DND-41 (cell line): ENCODE results near the gene TBC1D14.
A peak's percentile ranks its signal among the peaks of the same experiment; 100 is the strongest.

Source experiments
- ATAC-seq: fragments of 200-7000 bp; cut with Tn5 transposase; 3 replicates; pipeline ENCODE4 v1.9.1; 2021; ENCODE audit warnings: low read depth; ENCODE audit not compliant: insufficient read depth
- DNase-seq: peaks from one replicate; pipeline ENCODE4 v3.0.0-alpha.2; 2020
- H2AFZ ChIP-seq: 2 replicates; pipeline ENCODE4 v1.6.0; 2012; ENCODE audit warnings: low read depth, low read length
- H3K27ac ChIP-seq: 2 replicates; pipeline ENCODE4 v1.5.1; 2012; ENCODE audit warnings: low read length, inconsistent platforms
- H3K27me3 ChIP-seq: fragments of 200-600 bp; sonication (generic); 2 replicates; pipeline ENCODE4 v1.6.0; 2012; ENCODE audit warnings: low read length, mild to moderate bottlenecking, inconsistent platforms; ENCODE audit not compliant: insufficient read depth, poor library complexity
- H3K36me3 ChIP-seq: 2 replicates; pipeline ENCODE4 v1.5.1; 2012; ENCODE audit warnings: low read length, inconsistent platforms; ENCODE audit not compliant: insufficient read depth
- H3K4me1 ChIP-seq: 2 replicates; pipeline ENCODE4 v1.5.1; 2012; ENCODE audit warnings: mild to moderate bottlenecking, low read length; ENCODE audit not compliant: insufficient read depth
- H3K4me2 ChIP-seq: 2 replicates; pipeline ENCODE4 v1.6.0; 2012; ENCODE audit warnings: mild to moderate bottlenecking, moderate library complexity, low read length, inconsistent platforms; ENCODE audit not compliant: insufficient read depth
- H3K4me3 ChIP-seq, 2 experiments: fragments of 200-600 bp in 1 of 2; shearing (Covaris generic) in 1 of 2; 2 replicates each; pipeline ENCODE4 v1.5.1; 2012 to 2016; ENCODE audit warnings: inconsistent platforms in 2 of 2, low read length in 2 of 2, mild to moderate bottlenecking in 2 of 2, low read depth in 1 of 2, moderate library complexity in 1 of 2
- H3K79me2 ChIP-seq: 2 replicates; pipeline ENCODE4 v1.6.0; 2012; ENCODE audit warnings: low read length, inconsistent platforms; ENCODE audit not compliant: insufficient read depth
- H3K9ac ChIP-seq: 2 replicates; pipeline ENCODE4 v1.6.0; 2012; ENCODE audit warnings: low read depth, mild to moderate bottlenecking, inconsistent platforms, low read length, moderate library complexity
- H3K9me3 ChIP-seq: 2 replicates; pipeline ENCODE4 v1.5.1; 2012; ENCODE audit warnings: low read length, moderate library complexity, mild to moderate bottlenecking, inconsistent platforms; ENCODE audit not compliant: insufficient read depth, severe bottlenecking
- H4K20me1 ChIP-seq: 2 replicates; pipeline ENCODE4 v1.6.0; 2012; ENCODE audit warnings: low read length; ENCODE audit not compliant: insufficient read depth
- EZH2 ChIP-seq: IDR thresholded peaks from 3 replicates; pipeline ENCODE4 v1.6.1; 2012; ENCODE audit warnings: borderline replicate concordance, low read depth, mild to moderate bottlenecking, moderate library complexity, low read length, inconsistent platforms; ENCODE audit not compliant: severe bottlenecking
- TF ChIP-seq, protein P1 (sequence below): IDR thresholded peaks from 2 replicates; pipeline ENCODE4 v1.5.1; 2012; ENCODE audit warnings: borderline replicate concordance, low read length, moderate library complexity, mild to moderate bottlenecking; ENCODE audit not compliant: poor library complexity, severe bottlenecking; ENCODE audit errors: extremely low read depth

TBC1D14 gene

GRCh38 chr4:7041801-7042502 is 132.3 kb downstream of the TBC1D14 start:
- Histone ChIP-seq H3K4me2 (peak overlapping the region; percentile 100), H2AFZ (peak overlapping the region; percentile 91), H3K9me3 (no peaks in the 10 kb centered on the region), H3K9ac (peak overlapping the region; percentile 72), H3K4me3 (peak overlapping the region; percentile 39 to 100; a peak in 3 of 4 replicates), H3K36me3 (peaks cover 11% of the 10 kb centered on the region; the same call in 1 of the 2 replicates), H3K27me3 (peaks cover 3% of the 10 kb centered on the region), H4K20me1 (peaks cover 23% of the 10 kb centered on the region), H3K79me2 (peaks cover 35% of the 10 kb centered on the region), H3K4me1 (peaks cover 40% of the 10 kb centered on the region), H3K27ac (no peak overlapping the region)
- DNase-seq (no peak), ATAC-seq (no peak)
- TF ChIP-seq, protein P1, sequence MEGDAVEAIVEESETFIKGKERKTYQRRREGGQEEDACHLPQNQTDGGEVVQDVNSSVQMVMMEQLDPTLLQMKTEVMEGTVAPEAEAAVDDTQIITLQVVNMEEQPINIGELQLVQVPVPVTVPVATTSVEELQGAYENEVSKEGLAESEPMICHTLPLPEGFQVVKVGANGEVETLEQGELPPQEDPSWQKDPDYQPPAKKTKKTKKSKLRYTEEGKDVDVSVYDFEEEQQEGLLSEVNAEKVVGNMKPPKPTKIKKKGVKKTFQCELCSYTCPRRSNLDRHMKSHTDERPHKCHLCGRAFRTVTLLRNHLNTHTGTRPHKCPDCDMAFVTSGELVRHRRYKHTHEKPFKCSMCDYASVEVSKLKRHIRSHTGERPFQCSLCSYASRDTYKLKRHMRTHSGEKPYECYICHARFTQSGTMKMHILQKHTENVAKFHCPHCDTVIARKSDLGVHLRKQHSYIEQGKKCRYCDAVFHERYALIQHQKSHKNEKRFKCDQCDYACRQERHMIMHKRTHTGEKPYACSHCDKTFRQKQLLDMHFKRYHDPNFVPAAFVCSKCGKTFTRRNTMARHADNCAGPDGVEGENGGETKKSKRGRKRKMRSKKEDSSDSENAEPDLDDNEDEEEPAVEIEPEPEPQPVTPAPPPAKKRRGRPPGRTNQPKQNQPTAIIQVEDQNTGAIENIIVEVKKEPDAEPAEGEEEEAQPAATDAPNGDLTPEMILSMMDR: no peak
- TF ChIP-seq EZH2: no peak

DNA sequence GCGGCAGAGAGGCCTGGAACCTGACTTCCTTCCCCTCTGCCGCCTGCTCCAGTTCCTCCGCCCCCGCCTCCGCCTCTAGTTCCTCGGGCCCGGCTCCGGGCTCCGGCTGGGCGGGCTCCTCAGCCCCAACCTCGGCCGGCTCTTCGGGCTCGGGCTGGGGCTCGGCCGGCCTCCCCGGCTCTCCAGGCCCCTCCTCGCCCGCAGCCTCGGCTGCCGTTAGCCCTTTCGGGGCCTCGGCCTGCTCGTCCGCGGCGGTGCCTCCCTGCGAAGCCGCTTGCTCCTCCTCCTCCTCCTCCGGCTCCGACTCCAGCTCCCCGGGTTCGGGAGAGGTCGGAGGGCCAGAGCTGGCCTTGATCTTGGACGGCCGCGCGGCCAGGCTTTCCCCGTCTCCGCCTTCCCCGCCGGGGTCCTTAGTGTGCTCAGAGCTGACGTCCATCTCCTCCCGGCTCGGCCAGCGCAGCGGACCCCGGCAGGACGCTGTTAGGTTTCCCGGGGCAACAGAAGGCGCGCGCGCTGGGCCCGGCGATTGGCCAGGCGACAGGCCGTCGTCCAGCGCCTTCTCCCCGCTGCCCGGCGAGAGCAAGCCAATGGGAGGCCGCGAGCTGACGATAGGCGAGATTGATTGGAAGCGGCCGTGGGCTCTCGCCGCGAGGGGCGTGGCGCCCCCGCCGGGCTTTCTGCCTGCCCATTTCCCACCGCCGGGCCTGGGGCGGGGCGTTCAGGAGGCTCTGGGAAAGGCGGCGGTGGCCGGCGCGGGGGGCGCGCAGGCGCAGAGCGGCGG is 133.1 kb downstream of the TBC1D14 start:
- peak overlapping the region; percentile 39 to 100; a peak in 3 of 4 replicates for H3K4me3 ChIP-seq
- H4K20me1 ChIP-seq: peaks cover 30% of the 10 kb centered on the region
- H3K9ac ChIP-seq: peak overlapping the region; percentile 72
- peaks cover 3% of the 10 kb centered on the region for H3K27me3 ChIP-seq
- ATAC-seq: peak; percentile 88
- TF ChIP-seq, protein P1: peak; percentile 60
- no peak for TF ChIP-seq EZH2
- peak overlapping the region; percentile 100 for H3K4me2 ChIP-seq
- peak overlapping the region; percentile 91 for H2AFZ ChIP-seq
- H3K79me2 ChIP-seq: peaks cover 43% of the 10 kb centered on the region
- peaks cover 40% of the 10 kb centered on the region for H3K4me1 ChIP-seq
- peaks cover 11% of the 10 kb centered on the region; the same call in 1 of the 2 replicates for H3K36me3 ChIP-seq
- peak overlapping the region; percentile 53; the same call in 1 of the 2 replicates for H3K27ac ChIP-seq
- no peaks in the 10 kb centered on the region for H3K9me3 ChIP-seq
- peak; percentile 93 for DNase-seq

DNA sequence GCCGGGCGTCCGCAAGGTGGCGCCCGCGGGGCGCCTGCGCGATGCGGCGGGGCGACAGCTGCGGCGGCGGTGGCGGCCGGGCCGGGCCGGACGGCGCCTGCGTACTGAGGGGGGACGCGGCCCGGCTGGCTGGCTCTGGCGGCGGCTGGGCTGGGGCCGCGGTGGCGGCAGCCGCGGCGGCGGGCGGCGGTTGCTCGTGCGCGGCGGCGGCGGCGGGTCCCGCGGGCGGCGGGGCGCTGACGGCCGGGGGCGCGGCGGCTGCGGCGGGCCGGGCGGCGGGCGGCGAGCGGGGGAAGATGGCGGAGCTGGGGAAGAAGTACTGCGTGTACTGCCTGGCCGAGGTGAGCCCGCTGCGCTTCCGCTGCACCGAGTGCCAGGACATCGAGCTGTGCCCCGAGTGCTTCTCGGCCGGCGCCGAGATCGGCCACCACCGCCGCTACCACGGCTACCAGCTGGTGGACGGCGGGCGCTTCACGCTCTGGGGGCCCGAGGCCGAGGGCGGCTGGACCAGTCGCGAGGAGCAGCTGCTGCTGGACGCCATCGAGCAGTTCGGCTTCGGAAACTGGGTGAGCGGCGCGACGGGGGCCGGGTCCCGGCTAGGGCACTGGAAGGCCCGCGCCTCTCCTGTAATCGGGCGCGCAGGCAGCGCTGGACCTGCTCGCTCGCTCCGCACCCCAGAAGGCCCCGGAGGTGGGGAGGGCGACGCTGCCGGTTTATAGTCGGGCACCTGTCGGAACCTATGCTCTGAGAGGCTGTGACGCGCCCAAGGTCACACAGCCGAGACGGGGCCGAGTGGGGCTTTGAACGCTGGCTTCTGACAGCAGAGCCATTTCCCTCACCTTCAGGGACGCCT is 133.9 kb downstream of the TBC1D14 start, which contains the start of gene TADA2B:
Gene TADA2B (plus strand): TSS at position 89 of the 853 bp plus-strand sequence. CDS start 208 bp downstream, at position 297.
- Histone ChIP-seq H3K27me3 (peaks cover 3% of the 10 kb centered on the region), H3K27ac (peak within 1 kb of the TSS; percentile 83), H3K9me3 (no peaks in the 10 kb centered on the region), H4K20me1 (peaks cover 36% of the 10 kb centered on the region), H3K79me2 (peaks cover 50% of the 10 kb centered on the region), H3K9ac (peak within 1 kb of the TSS; percentile 97), H3K4me3 (peak within 1 kb of the TSS; percentile 94 to 100), H3K36me3 (peaks cover 11% of the 10 kb centered on the region; the same call in 1 of the 2 replicates), H3K4me2 (peak within 1 kb of the TSS; percentile 100), H3K4me1 (peaks cover 40% of the 10 kb centered on the region), H2AFZ (peak within 1 kb of the TSS; percentile 98)
- TF ChIP-seq, protein P1: no peak
- no peak for TF ChIP-seq EZH2
- peak; percentile 42 for DNase-seq
- ATAC-seq: peak; percentile 39
